B cell (primary cell): ENCODE results near the gene SRBD1. TPM values are rescaled to one million over a fixed set of nuclear protein-coding genes. Genes with fewer than 3 reads are reported as not detected.

Source experiments
- ATAC-seq: fragments of 200-7000 bp; cut with Tn5 transposase; one replicate; pipeline ENCODE4 v1.10.0; 2021; ENCODE audit warnings: low read depth, mild to moderate bottlenecking, moderate number of reproducible peaks, moderate library complexity
- CTCF ChIA-PET: fragments of 350-600 bp; sonication (Branson Sonifier 250); formaldehyde crosslinking; loops from one replicate; lab custom pipeline; 2021; ENCODE audit warnings: antibody characterized with exemption, inconsistent platforms; lab: Charles Lee
- POLR2A ChIA-PET: fragments of 350-600 bp; sonication (Branson Sonifier 250); formaldehyde crosslinking; loops from one replicate; lab custom pipeline; 2021; ENCODE audit warnings: antibody characterized with exemption; lab: Charles Lee
- DNase-seq: peaks from one replicate; pipeline ENCODE4 v3.0.0; 2013
- H2AFZ ChIP-seq: 2 replicates; pipeline ENCODE4 v1.6.1; 2012; ENCODE audit warnings: mild to moderate bottlenecking, low read depth, low read length; ENCODE audit not compliant: insufficient read depth, poor library complexity, severe bottlenecking
- H3K27ac ChIP-seq, 2 donors: 1 replicate in 1 of 2; 2 replicates in 1 of 2; pipeline ENCODE4 v1.5.1; 2012 to 2013; ENCODE audit warnings: low read length in 2 of 2, mild to moderate bottlenecking in 2 of 2, moderate library complexity in 1 of 2
- H3K27me3 ChIP-seq, 4 experiments: fragments of 200-600 bp in 1 of 4; sonication (generic) in 1 of 4; replicated peaks in 1 of 4; 1 replicate in 2 of 4; 2 replicates in 2 of 4; pipeline versions ENCODE4 v1.6.1 to v1.7.0; 2013 to 2016; ENCODE audit warnings: low read length in 3 of 4, mild to moderate bottlenecking in 2 of 4, mixed read lengths in 1 of 4, moderate library complexity in 1 of 4; ENCODE audit not compliant: insufficient read depth in 4 of 4, control insufficient read depth in 3 of 4; ENCODE audit errors: control extremely low read depth in 1 of 4
- H3K36me3 ChIP-seq, 2 experiments: replicated peaks in 1 of 2; 1 replicate in 1 of 2; 2 replicates in 1 of 2; pipeline versions ENCODE4 v1.6.1 to v1.7.1; 2013; ENCODE audit warnings: low read length in 1 of 2; ENCODE audit not compliant: insufficient read depth in 2 of 2, control insufficient read depth in 1 of 2; ENCODE audit errors: control extremely low read depth in 1 of 2, extremely low read depth in 1 of 2
- H3K4me1 ChIP-seq, 2 donors: fragments of 200-600 bp in 1 of 2; sonication (generic) in 1 of 2; 1 replicate in 1 of 2; 2 replicates in 1 of 2; pipeline versions ENCODE4 v1.5.1 to v1.6.1; 2013 to 2017; ENCODE audit warnings: low read length in 2 of 2; ENCODE audit not compliant: control insufficient read depth in 2 of 2, insufficient read depth in 2 of 2
- H3K4me2 ChIP-seq: replicated peaks from 2 replicates; pipeline ENCODE3; 2012; ENCODE audit warnings: mild to moderate bottlenecking, low read depth, low read length; ENCODE audit not compliant: poor library complexity, severe bottlenecking
- H3K4me3 ChIP-seq, 5 experiments: fragments of 200-600 bp in 1 of 5; sonication (generic) in 1 of 5; 1 replicate in 3 of 5; 2 replicates in 2 of 5; pipeline versions ENCODE4 v1.5.1 to v1.7.0; 2011 to 2016; ENCODE audit warnings: low read length in 4 of 5, mild to moderate bottlenecking in 4 of 5, low read depth in 2 of 5, control low read depth in 1 of 5, moderate library complexity in 1 of 5; ENCODE audit not compliant: insufficient read depth in 1 of 5; ENCODE audit errors: control extremely low read depth in 1 of 5, extremely low read depth in 1 of 5
- H3K79me2 ChIP-seq: fragments of 200-600 bp; sonication (generic); one replicate; pipeline ENCODE4 v1.6.0; 2016; ENCODE audit warnings: low read length; ENCODE audit not compliant: control insufficient read depth, insufficient read depth
- H3K9ac ChIP-seq: fragments of 200-600 bp; sonication (generic); 2 replicates; pipeline ENCODE4 v1.6.1; 2017; ENCODE audit warnings: mild to moderate bottlenecking, low read length, moderate library complexity
- H3K9me3 ChIP-seq, 3 donors: one replicate each; pipeline versions ENCODE4 v1.6.1 to v1.7.1; 2013; ENCODE audit warnings: low read length in 2 of 3; ENCODE audit not compliant: control insufficient read depth in 2 of 3, insufficient read depth in 1 of 3; ENCODE audit errors: control extremely low read depth in 1 of 3
- H4K20me1 ChIP-seq: 2 replicates; pipeline ENCODE4 v1.6.0; 2012; ENCODE audit warnings: mild to moderate bottlenecking, low read length; ENCODE audit not compliant: insufficient read depth, control insufficient read depth, poor library complexity, severe bottlenecking
- H3K27ac Mint-ChIP-seq: one replicate; pipeline ENCODE4 v1.8.0; 2021; ENCODE audit warnings: mixed read lengths
- H3K27me3 Mint-ChIP-seq: one replicate; pipeline ENCODE4 v1.8.0; 2021; ENCODE audit warnings: mixed read lengths
- H3K4me1 Mint-ChIP-seq: one replicate; pipeline ENCODE4 v1.8.0; 2021; ENCODE audit warnings: mixed read lengths
- H3K4me3 Mint-ChIP-seq: one replicate; pipeline ENCODE4 v1.8.0; 2021; ENCODE audit warnings: mixed read lengths
- H3K9me3 Mint-ChIP-seq: one replicate; pipeline ENCODE4 v1.8.0; 2022; ENCODE audit warnings: mixed read lengths; ENCODE audit not compliant: insufficient read depth
- CTCF ChIP-seq: fragments of 200-600 bp; IDR thresholded peaks from one replicate; pipeline ENCODE4 v1.8.0; 2022; ENCODE audit warnings: antibody characterized with exemption, mild to moderate bottlenecking
- EZH2 ChIP-seq: IDR thresholded peaks from 2 replicates; pipeline ENCODE4 v1.6.1; 2012; ENCODE audit warnings: borderline replicate concordance, low read depth, mild to moderate bottlenecking, moderate library complexity, low read length; ENCODE audit not compliant: insufficient read depth, poor library complexity, severe bottlenecking
- WGBS: methylation state at CpG from one replicate; pipeline ENCODE4 v1.1.5; 2013; ENCODE audit warnings: missing lambda C conversion rate; ENCODE audit not compliant: insufficient coverage; 5-methylcytosine and 5-hydroxymethylcytosine counted together
- intact Hi-C: fragments of 100-400 bp; cut with micrococcal nuclease; formaldehyde crosslinking; loops from one replicate; pipeline ENCODE4 v1.10.0; 2022
- polyA plus RNA-seq: library from polyadenylated mRNA; depleted of rRNA; stranded (reverse); fragments of >200 nt; gene quantifications from 2 replicates; pipeline ENCODE4 v1.2.3, GENCODE V29; 2012
- total RNA-seq, 2 donors: library from RNA; stranded (reverse); fragments of 120-200 nt in 1 of 2; gene quantifications; 1 replicate in 1 of 2; 2 replicates in 1 of 2; pipeline versions ENCODE4 v1.2.3 to v1.2.4, GENCODE V29; 2013 to 2022

The SRBD1 gene
- total and polyA plus RNA-seq, 2 donors (not counting 1 experiment from before 2014, with no cell fraction given), result 6.2 to 27.1 TPM

DNA sequence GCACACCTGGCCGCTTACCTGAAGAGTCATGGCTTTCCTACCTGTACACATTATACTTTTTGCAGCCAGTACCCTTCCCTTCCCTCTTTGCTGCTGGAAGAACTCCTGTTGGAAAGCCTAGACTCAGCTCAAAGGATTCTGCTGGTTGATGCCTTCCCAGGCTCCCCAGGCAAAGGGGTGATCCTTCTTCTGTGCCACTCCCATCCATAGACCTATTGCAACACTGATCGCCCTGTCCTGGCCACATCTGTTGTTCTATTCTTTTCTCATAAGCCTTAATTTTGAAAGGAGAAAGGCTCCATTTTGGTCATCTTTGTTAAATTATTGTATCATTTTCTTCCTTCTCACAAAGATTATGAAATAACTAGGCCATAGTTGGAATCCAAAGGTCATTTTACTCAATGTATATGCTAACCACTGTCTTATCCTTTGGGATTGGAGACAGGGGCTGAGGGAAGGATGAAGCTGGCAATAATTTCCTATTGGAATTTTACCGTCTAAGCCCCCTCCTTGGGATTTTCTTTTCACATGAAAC lies 37.0 kb upstream of the SRBD1 start:
- no peak for ATAC-seq
- ChIA-PET POLR2A (no interaction called here), CTCF (interaction anchor here (1.4 to 5.3 kb wide), 4 partner anchors 83 to 288 kb away, joined by 3 to 76 read pairs (median 23); no protein-coding TSS in a partner anchor)
- no peak overlapping the region for H2AFZ ChIP-seq
- no peak overlapping the region for H3K9ac ChIP-seq
- TF ChIP-seq EZH2, result no peak
- TF ChIP-seq CTCF, result no peak
- H3K27ac ChIP-seq, result no peak overlapping the region
- H3K27me3 Mint-ChIP-seq, result peaks cover 3% of the 10 kb centered on the region
- H3K4me1 Mint-ChIP-seq, result peaks cover 30% of the 10 kb centered on the region
- H3K4me2 ChIP-seq, result no peak overlapping the region
- H3K9me3 Mint-ChIP-seq, result no peaks in the 10 kb centered on the region
- 93% methylated on average over 2 of the region's 3 CpGs for WGBS
- no peak for DNase-seq
- H3K27me3 ChIP-seq, result peaks cover 0 to 5% (median 1%) of the 10 kb centered on the region in 4 experiments
- no peak overlapping the region for H3K4me3 Mint-ChIP-seq
- intact Hi-C loops, result no loop called here
- H4K20me1 ChIP-seq, result peaks cover 9% of the 10 kb centered on the region
- H3K9me3 ChIP-seq, result no peaks in the 10 kb centered on the region
- H3K4me3 ChIP-seq, result no peak overlapping the region
- peaks cover 18 to 33% of the 10 kb centered on the region in 2 donors for H3K4me1 ChIP-seq
- peaks cover 30% of the 10 kb centered on the region for H3K79me2 ChIP-seq
- no peak overlapping the region for H3K27ac Mint-ChIP-seq
- no peaks in the 10 kb centered on the region for H3K36me3 ChIP-seq

- Histone ChIP-seq H3K4me3 (no peak overlapping the region), H3K4me2 (no peak overlapping the region), H3K27ac (no peak overlapping the region), H3K9ac (no peak overlapping the region), H3K9me3 (peaks cover 0 to 3% (median 0%) of the 10 kb centered on the region in 3 donors), H3K4me1 (peaks cover 18 to 28% of the 10 kb centered on the region in 2 donors), H3K36me3 (no peaks in the 10 kb centered on the region), H4K20me1 (peaks cover 2% of the 10 kb centered on the region), H2AFZ (no peak overlapping the region), H3K27me3 (peaks cover 0 to 12% (median 6%) of the 10 kb centered on the region in 4 experiments), H3K79me2 (peaks cover 24% of the 10 kb centered on the region)
- Mint-ChIP-seq H3K27me3 (peaks cover 7% of the 10 kb centered on the region), H3K27ac (no peak overlapping the region), H3K9me3 (no peaks in the 10 kb centered on the region), H3K4me1 (peaks cover 25% of the 10 kb centered on the region), H3K4me3 (no peak overlapping the region)
- 77% methylated on average over 3 of the region's 9 CpGs for WGBS
- POLR2A ChIA-PET, result interaction anchor here (0.6 kb wide), 1 partner anchor 95 kb away, joined by 3 read pairs; no protein-coding TSS in a partner anchor
- CTCF ChIA-PET, result interaction anchor here (0.8 to 5.3 kb wide), 7 partner anchors 83 to 289 kb away, joined by 3 to 76 read pairs (median 3); no protein-coding TSS in a partner anchor
- DNase-seq (no peak), ATAC-seq (no peak)
- intact Hi-C loops, result no loop called here
- no peak for TF ChIP-seq CTCF
- no peak for TF ChIP-seq EZH2
Measured at GRCh38 chr2:45647356-45647755, 36.3 kb upstream of the SRBD1 start.
